Measurements from ENCODE around the gene ITGA3. TPM values are rescaled to one million over a fixed set of nuclear protein-coding genes. Genes with fewer than 3 reads are reported as not detected.

Gene ITGA3
- total and polyA plus RNA-seq, 2 of the 13 experiments (the other 11 are each of a cell fraction or from before 2014, with no cell fraction given): 0.48 to 0.69 TPM

GRCh38 chr17:50101346-50102163, 45.6 kb downstream of the ITGA3 start (continued):
- TF ChIP-seq, protein P1, sequence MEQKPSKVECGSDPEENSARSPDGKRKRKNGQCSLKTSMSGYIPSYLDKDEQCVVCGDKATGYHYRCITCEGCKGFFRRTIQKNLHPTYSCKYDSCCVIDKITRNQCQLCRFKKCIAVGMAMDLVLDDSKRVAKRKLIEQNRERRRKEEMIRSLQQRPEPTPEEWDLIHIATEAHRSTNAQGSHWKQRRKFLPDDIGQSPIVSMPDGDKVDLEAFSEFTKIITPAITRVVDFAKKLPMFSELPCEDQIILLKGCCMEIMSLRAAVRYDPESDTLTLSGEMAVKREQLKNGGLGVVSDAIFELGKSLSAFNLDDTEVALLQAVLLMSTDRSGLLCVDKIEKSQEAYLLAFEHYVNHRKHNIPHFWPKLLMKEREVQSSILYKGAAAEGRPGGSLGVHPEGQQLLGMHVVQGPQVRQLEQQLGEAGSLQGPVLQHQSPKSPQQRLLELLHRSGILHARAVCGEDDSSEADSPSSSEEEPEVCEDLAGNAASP (CRISPR knock-in tag; IDR thresholded peaks at IDR 0.05; ENCODE audit: borderline replicate concordance): no peak
- TF ChIP-seq MTA1 (CRISPR knock-in tag; IDR thresholded peaks at IDR 0.05; ENCODE audit: borderline replicate concordance): no peak
- no peak for TF ChIP-seq ZNF589 (CRISPR knock-in tag; conservative IDR thresholded peaks at IDR 0.05)
- TF ChIP-seq FOXO1 (CRISPR knock-in tag; IDR thresholded peaks at IDR 0.05): peak; percentile 84
- no peak for TF ChIP-seq CREB1 (IDR thresholded peaks at IDR 0.05)
- TF ChIP-seq CREB1 (CRISPR knock-in tag; IDR thresholded peaks at IDR 0.05): no peak
- no peak for TF ChIP-seq ZNF709 (CRISPR knock-in tag; IDR thresholded peaks at IDR 0.05)
- no peak for TF ChIP-seq ZNF143 (CRISPR knock-in tag; IDR thresholded peaks at IDR 0.05)
- no peak for TF ChIP-seq ZBTB8A (CRISPR knock-in tag; IDR thresholded peaks at IDR 0.05; ENCODE audit: borderline replicate concordance, low read depth)
- no peak for TF ChIP-seq JDP2 (CRISPR knock-in tag; IDR thresholded peaks at IDR 0.05; ENCODE audit: borderline replicate concordance)
- TF ChIP-seq TCF12 (IDR thresholded peaks at IDR 0.05): no peak
- no peak for TF ChIP-seq TCF12 (CRISPR knock-in tag; IDR thresholded peaks at IDR 0.05)
- TF ChIP-seq, protein P2, sequence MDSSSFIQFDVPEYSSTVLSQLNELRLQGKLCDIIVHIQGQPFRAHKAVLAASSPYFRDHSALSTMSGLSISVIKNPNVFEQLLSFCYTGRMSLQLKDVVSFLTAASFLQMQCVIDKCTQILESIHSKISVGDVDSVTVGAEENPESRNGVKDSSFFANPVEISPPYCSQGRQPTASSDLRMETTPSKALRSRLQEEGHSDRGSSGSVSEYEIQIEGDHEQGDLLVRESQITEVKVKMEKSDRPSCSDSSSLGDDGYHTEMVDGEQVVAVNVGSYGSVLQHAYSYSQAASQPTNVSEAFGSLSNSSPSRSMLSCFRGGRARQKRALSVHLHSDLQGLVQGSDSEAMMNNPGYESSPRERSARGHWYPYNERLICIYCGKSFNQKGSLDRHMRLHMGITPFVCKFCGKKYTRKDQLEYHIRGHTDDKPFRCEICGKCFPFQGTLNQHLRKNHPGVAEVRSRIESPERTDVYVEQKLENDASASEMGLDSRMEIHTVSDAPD (CRISPR knock-in tag; IDR thresholded peaks at IDR 0.05): no peak
- TF ChIP-seq IRF1 (CRISPR knock-in tag; IDR thresholded peaks at IDR 0.05; ENCODE audit: low read depth): no peak
- no peak for TF ChIP-seq ZNF644 (CRISPR knock-in tag; IDR thresholded peaks at IDR 0.05; ENCODE audit: low read depth)
- TF ChIP-seq HDAC6 (IDR thresholded peaks at IDR 0.05; ENCODE audit: low read depth, low read length): no peak
